ENCODE measurements around the gene VPS37B.
"Not testable (repeated sequence)": the region's sequence is repeated elsewhere in the genome, so short reads cannot be mapped to it uniquely, and the experiment has no call there.

The VPS37B gene

DNA sequence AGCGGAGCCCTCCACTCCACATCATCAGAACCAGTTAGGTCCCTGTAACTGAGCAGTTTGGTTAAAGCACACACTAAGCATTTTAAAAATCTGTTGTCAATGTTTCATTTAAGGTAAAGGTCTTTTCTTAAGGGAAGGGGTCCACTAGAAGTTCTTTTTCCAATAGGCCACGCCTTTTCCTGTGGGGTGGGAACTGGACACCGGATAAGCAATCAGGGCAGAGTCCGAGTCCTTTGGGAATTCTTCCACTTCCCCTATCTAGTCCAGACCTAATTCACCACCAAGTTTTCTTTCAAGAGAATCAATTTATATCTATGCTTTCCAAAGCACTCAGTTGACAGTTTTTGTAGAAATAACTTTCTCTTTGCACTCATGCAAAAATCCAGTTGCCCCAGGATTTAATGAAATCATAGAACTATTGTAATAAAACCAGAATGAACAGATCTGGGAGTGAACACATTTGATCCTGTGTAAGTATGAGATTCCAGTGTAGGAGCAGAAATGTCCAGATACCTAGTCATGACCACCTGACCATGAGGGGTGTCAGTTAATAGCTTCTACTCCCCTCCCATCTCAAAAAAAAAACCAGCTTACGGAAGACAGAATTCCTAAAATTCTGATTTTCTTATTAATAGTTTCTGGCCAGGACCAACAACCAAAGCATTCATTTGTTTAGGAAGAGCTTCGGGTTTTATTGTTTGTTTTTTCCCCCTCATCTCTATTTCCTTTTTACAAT is 11.7 kb downstream of the VPS37B start:
- FAIRE-seq = no peak
- no peak for DNase-seq (ENCODE audit: insufficient read length, low spot score)
- no peak for TF ChIP-seq TAF1 (IDR thresholded peaks at IDR 0.05; ENCODE audit: low read depth, low read length)
- no peak for TF ChIP-seq POLR2A (IDR thresholded peaks at IDR 0.05; ENCODE audit: low read depth, low read length)
- no peak for TF ChIP-seq PAX5 (IDR thresholded peaks at IDR 0.05; ENCODE audit: insufficient read depth, low read length, severe bottlenecking)
- no peak for TF ChIP-seq SPI1 (IDR thresholded peaks at IDR 0.05; ENCODE audit: low read depth, low read length)
- TF ChIP-seq POU2F2 (IDR thresholded peaks at IDR 0.05; ENCODE audit: low read depth, low read length) = no peak
- no peak for TF ChIP-seq POLR2AphosphoS5 (IDR thresholded peaks at IDR 0.05; ENCODE audit: low read depth, low read length)

GRCh38 chr12:122882908-122883558 is 12.9 kb downstream of the VPS37B start:
- no peak for FAIRE-seq
- TF ChIP-seq PAX5 (IDR thresholded peaks at IDR 0.05; ENCODE audit: insufficient read depth, low read length, severe bottlenecking) (no peak), POLR2A (IDR thresholded peaks at IDR 0.05; ENCODE audit: low read depth, low read length) (no peak), TAF1 (IDR thresholded peaks at IDR 0.05; ENCODE audit: low read depth, low read length) (no peak), SPI1 (IDR thresholded peaks at IDR 0.05; ENCODE audit: low read depth, low read length) (no peak), POU2F2 (IDR thresholded peaks at IDR 0.05; ENCODE audit: low read depth, low read length) (no peak), POLR2AphosphoS5 (IDR thresholded peaks at IDR 0.05; ENCODE audit: low read depth, low read length) (no peak)
- DNase-seq (ENCODE audit: insufficient read length, low spot score) = no peak

DNA sequence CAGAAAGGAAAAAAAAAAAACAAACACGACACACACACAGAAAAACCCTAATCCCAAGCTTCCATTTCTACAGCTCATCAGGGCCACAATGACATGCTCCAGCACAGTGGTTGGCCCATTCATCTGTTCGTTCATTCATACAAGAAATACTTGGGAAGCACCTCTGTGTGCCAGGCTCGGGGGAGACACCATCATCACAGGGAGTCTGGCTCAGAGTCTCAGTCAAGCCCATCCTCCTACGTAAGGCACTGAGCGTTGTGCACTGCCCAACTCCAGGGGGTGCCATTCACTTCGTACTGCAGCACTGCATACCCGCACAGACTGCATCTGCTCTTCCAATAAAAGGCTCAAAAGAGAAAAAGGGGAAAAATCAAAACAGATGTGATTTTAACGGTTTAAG is 15.3 kb downstream of the VPS37B start:
- DNase-seq (ENCODE audit: insufficient read length, low spot score) (no peak), FAIRE-seq (no peak)
- TF ChIP-seq PAX5 (IDR thresholded peaks at IDR 0.05; ENCODE audit: insufficient read depth, low read length, severe bottlenecking) (no peak), POLR2A (IDR thresholded peaks at IDR 0.05; ENCODE audit: low read depth, low read length) (no peak), TAF1 (IDR thresholded peaks at IDR 0.05; ENCODE audit: low read depth, low read length) (no peak), POLR2AphosphoS5 (IDR thresholded peaks at IDR 0.05; ENCODE audit: low read depth, low read length) (no peak), POU2F2 (IDR thresholded peaks at IDR 0.05; ENCODE audit: low read depth, low read length) (no peak), SPI1 (IDR thresholded peaks at IDR 0.05; ENCODE audit: low read depth, low read length) (no peak)

DNA sequence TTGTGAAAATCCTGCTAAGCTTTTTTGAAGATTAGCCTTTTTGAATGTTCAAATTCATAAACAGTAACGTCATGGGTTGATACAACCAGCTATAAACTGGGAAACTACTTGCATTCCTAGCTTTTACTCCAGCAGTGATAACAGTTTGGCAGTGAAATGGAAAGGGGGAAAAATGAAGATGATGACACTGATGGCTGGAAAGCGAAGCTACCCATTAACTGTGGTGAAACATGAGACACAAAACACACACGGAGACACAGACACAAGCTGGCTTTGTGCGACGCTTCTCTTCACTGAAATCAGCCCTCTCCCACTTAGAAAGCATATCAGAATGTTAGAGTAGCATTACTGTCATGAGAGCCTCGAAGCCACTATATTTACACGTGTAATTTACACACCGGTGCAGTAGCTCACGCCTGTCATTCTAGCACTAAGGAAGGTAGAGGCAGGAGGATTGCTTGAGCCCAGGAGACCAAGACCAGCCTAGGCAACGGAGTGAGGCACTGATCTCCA is 15.7 kb downstream of the VPS37B start:
- no peak for DNase-seq (ENCODE audit: insufficient read length, low spot score)
- TF ChIP-seq PAX5 (IDR thresholded peaks at IDR 0.05; ENCODE audit: insufficient read depth, low read length, severe bottlenecking) (no peak), POLR2A (IDR thresholded peaks at IDR 0.05; ENCODE audit: low read depth, low read length) (no peak), POLR2AphosphoS5 (IDR thresholded peaks at IDR 0.05; ENCODE audit: low read depth, low read length) (no peak), SPI1 (IDR thresholded peaks at IDR 0.05; ENCODE audit: low read depth, low read length) (no peak), TAF1 (IDR thresholded peaks at IDR 0.05; ENCODE audit: low read depth, low read length) (no peak), POU2F2 (IDR thresholded peaks at IDR 0.05; ENCODE audit: low read depth, low read length) (no peak)
- FAIRE-seq = no peak

GRCh38 chr12:122878780-122879612 is 16.9 kb downstream of the VPS37B start:
- no peak for TF ChIP-seq PAX5 (IDR thresholded peaks at IDR 0.05; ENCODE audit: insufficient read depth, low read length, severe bottlenecking)
- no peak for DNase-seq (ENCODE audit: insufficient read length, low spot score)
- FAIRE-seq = no peak

- DNase-seq (ENCODE audit: insufficient read length, low spot score) = no peak
- no peak for FAIRE-seq
- TF ChIP-seq POLR2AphosphoS5 (IDR thresholded peaks at IDR 0.05; ENCODE audit: low read depth, low read length) (no peak), POLR2A (IDR thresholded peaks at IDR 0.05; ENCODE audit: low read depth, low read length) (no peak), SPI1 (IDR thresholded peaks at IDR 0.05; ENCODE audit: low read depth, low read length) (no peak), TAF1 (IDR thresholded peaks at IDR 0.05; ENCODE audit: low read depth, low read length) (no peak)
Observed at GRCh38 chr12:122876731-122877130, 19.2 kb downstream of the VPS37B start.

DNA sequence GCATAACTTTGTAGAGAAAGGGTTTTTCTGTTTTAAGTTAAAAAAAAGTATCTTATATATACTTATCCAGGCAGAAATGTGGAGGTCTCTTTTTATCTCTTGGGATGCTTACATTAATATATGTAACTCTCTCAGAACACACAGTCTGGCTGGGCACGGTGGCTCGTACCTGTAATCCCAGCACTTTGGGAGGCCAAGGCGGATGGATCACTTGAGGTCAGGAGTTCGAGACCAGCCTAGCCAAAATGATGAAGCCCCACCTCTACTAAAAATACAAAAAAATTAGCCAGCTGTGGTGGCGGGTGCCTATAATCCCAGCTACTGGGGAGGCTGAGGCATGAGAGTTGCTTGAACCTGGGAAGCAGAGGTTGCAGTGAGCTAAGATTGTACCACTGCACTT is 19.6 kb downstream of the VPS37B start:
- FAIRE-seq; DNase-seq (ENCODE audit: insufficient read length, low spot score): not testable (repeated sequence)

DNA sequence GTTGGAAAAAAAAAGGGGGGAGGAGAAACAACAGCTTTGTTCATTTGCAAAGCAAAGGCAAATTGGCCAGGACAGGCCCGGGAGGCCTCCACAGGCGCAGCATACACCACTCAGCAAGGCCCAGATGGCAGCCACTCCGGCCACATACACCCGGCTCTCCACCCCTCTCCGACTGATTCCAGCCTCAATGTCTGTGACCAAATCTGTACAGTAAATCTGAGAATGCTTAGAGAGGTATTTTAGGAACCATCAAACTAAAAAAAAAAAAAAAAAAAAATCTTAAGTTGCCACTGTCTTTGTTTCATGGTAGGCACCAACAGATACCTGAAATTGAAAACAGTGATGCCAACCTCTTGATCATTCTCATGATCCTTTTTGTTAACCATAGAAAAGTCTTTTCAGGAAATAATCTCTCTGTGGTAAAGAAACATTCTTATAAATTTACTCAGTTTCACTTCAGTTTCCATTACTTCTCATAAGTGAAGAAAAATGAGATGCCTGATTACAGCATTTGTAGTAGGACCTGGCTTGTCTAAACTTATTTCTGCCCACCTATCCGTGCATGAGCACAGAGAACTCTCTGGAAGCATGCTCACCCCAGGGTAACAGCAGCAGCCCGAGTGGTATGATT is 20.2 kb downstream of the VPS37B start:
- TF ChIP-seq POLR2AphosphoS5 (IDR thresholded peaks at IDR 0.05; ENCODE audit: low read depth, low read length) (no peak), SPI1 (IDR thresholded peaks at IDR 0.05; ENCODE audit: low read depth, low read length) (no peak)
- DNase-seq (ENCODE audit: insufficient read length, low spot score) (no peak), FAIRE-seq (peak; percentile 48)

- FAIRE-seq = no peak
- no peak for TF ChIP-seq SPI1 (IDR thresholded peaks at IDR 0.05; ENCODE audit: low read depth, low read length)
- no peak for TF ChIP-seq TAF1 (IDR thresholded peaks at IDR 0.05; ENCODE audit: low read depth, low read length)
- no peak for TF ChIP-seq PAX5 (IDR thresholded peaks at IDR 0.05; ENCODE audit: insufficient read depth, low read length, severe bottlenecking)
- TF ChIP-seq POLR2AphosphoS5 (IDR thresholded peaks at IDR 0.05; ENCODE audit: low read depth, low read length) = no peak
- no peak for TF ChIP-seq POLR2A (IDR thresholded peaks at IDR 0.05; ENCODE audit: low read depth, low read length)
- TF ChIP-seq POU2F2 (IDR thresholded peaks at IDR 0.05; ENCODE audit: low read depth, low read length) = no peak
Observed at GRCh38 chr12:122874081-122874480, 21.8 kb downstream of the VPS37B start.

More at GRCh38 chr12:122874081-122874480, 21.8 kb downstream of the VPS37B start:
- no peak for DNase-seq (ENCODE audit: insufficient read length, low spot score)

All from GM12891 (cell line).